Adrenal gland (tissue), 12 donors: ENCODE data around the gene PHACTR2. TPM values are rescaled to one million over a fixed set of nuclear protein-coding genes. Genes with fewer than 3 reads are reported as not detected.
A peak's percentile ranks its signal among the peaks of the same experiment; 100 is the strongest.

Experiments used
- DNase-seq, 7 donors: peaks; one replicate each; pipeline ENCODE4 v3.0.0-alpha.2; 2019 to 2020
- H3K27ac ChIP-seq, 5 donors: fragments of 200-600 bp; sonication (generic) in 4 of 5; 1 replicate in 3 of 5; 2 replicates in 2 of 5; pipeline versions ENCODE4 v1.5.1 to v1.8.0; 2016 to 2020; ENCODE audit warnings: mild to moderate bottlenecking in 1 of 5
- H3K27me3 ChIP-seq: fragments of 200-600 bp; 2 replicates; pipeline ENCODE4 v1.8.0; 2021
- H3K36me3 ChIP-seq, 2 donors: fragments of 200-600 bp; replicated peaks in 1 of 2; 1 replicate in 1 of 2; 2 replicates in 1 of 2; pipeline versions ENCODE4 v1.5.1 to v1.8.0; 2018 to 2022
- H3K4me1 ChIP-seq, 2 donors: fragments of 200-600 bp; replicated peaks in 1 of 2; 1 replicate in 1 of 2; 2 replicates in 1 of 2; pipeline versions ENCODE4 v1.5.1 to v1.8.0; 2018 to 2021
- H3K4me3 ChIP-seq, 4 donors: fragments of 200-600 bp; sonication (generic) in 3 of 4; one replicate each; pipeline ENCODE4 v1.5.1; 2016 to 2018
- H3K9me3 ChIP-seq, 3 donors: fragments of 200-600 bp; sonication (generic) in 1 of 3; replicated peaks in 1 of 3; 1 replicate in 2 of 3; 2 replicates in 1 of 3; pipeline versions ENCODE4 v1.5.1 to v1.8.0; 2016 to 2021
- CTCF ChIP-seq, 6 experiments: fragments of 450-650 bp in 4 of 6; fragments of 200-600 bp in 2 of 6; sonication (generic) in 1 of 6; IDR thresholded peaks; 1 replicate in 5 of 6; 2 replicates in 1 of 6; pipeline versions ENCODE4 v1.5.1 to v1.8.0; 2016 to 2021; ENCODE audit warnings: antibody characterized with exemption in 6 of 6, mild to moderate bottlenecking in 2 of 6, moderate library complexity in 1 of 6
- POLR2A ChIP-seq, 2 donors: fragments of 450-650 bp; IDR thresholded peaks; one replicate each; pipeline ENCODE4 v1.6.1; 2017; ENCODE audit warnings: antibody characterized with exemption in 2 of 2, mild to moderate bottlenecking in 2 of 2, moderate library complexity in 1 of 2
- WGBS, 4 donors: extraction: QIAGEN DNeasy Blood & Tissue Kit in 2 of 4; methylation state at CpG; one replicate each; pipeline versions ENCODE4 v1.1.5 to v1.1.7; 2013 to 2017; 5-methylcytosine and 5-hydroxymethylcytosine counted together
- intact Hi-C, 2 donors: fragments of 100-400 bp; cut with DNase I; formaldehyde crosslinking; loops; one replicate each; pipeline versions ENCODE4 v1.14.1 to v1.15.0; 2022 to 2023
- polyA plus RNA-seq, 3 donors: library from polyadenylated mRNA; stranded (reverse); fragments of 200-250 nt in 2 of 3; fragments of 350-450 nt in 1 of 3; fragmentation: Illumina TruSeq in 1 of 3; extraction: RNeasy Lipid Tissue Mini Kit (QIAGEN cat#74804) in 1 of 3; gene quantifications; one replicate each; pipeline ENCODE4 v1.2.3, GENCODE V29; 2013 to 2014
- total RNA-seq, 9 donors: library from RNA; depleted of rRNA in 4 of 9; stranded (reverse); fragments of >200 nt in 4 of 9; fragments of 120-200 nt in 1 of 9; fragmentation: NEBNext Ultra II Directional in 1 of 9; extraction: Animal tissue kit (Norgen Biotek cat#: 25700) in 1 of 9; gene quantifications; one replicate each; pipeline versions ENCODE4 v1.1.0 to v1.2.4, GENCODE V29; 2013 to 2023
- donor health status: healthy with polysubstance abuse.
- donor health status: Bipolar disorder and iron deficiency.
- donor health status: DM: yes; HTN: yes; CAD: no.
- donor health status: DM: no; HTN: no; CAD: no.
- donor health status: DM: no; HTN: no; CAD: no.
- donor health status: DM: yes; HTN: yes; CAD: no.

Gene PHACTR2
- total and polyA plus RNA-seq, 12 donors, result 12.1 to 315 (median 227) TPM

GRCh38 chr6:143757346-143757832 is 79.6 kb downstream of the PHACTR2 start:
- Histone ChIP-seq H3K4me3 (no peak overlapping the region), H3K27ac (no peak overlapping the region), H3K9me3 (no peaks in the 10 kb centered on the region), H3K36me3 (peaks cover 0 to 3% of the 10 kb centered on the region in 2 donors), H3K4me1 (peaks cover 26 to 34% of the 10 kb centered on the region in 2 donors), H3K27me3 (no peaks in the 10 kb centered on the region)
- 96 to 99% (median 97%) methylated on average over 5 of the region's 5 CpGs for WGBS, 4 donors
- DNase-seq, result no peak
- TF ChIP-seq POLR2A (IDR thresholded peaks at IDR 0.05) (no peak), CTCF (IDR thresholded peaks at IDR 0.05) (no peak)
- intact Hi-C loops, result no loop called here

- H3K27ac ChIP-seq, result no peak overlapping the region
- DNase-seq, result no peak
- TF ChIP-seq CTCF (IDR thresholded peaks at IDR 0.05), result no peak
- TF ChIP-seq POLR2A (IDR thresholded peaks at IDR 0.05), result no peak
- intact Hi-C loops, result no loop called here
- no peaks in the 10 kb centered on the region for H3K27me3 ChIP-seq
- no peaks in the 10 kb centered on the region for H3K9me3 ChIP-seq
- no peak overlapping the region for H3K4me3 ChIP-seq
- peaks cover 0 to 3% of the 10 kb centered on the region in 2 donors for H3K36me3 ChIP-seq
- H3K4me1 ChIP-seq, result peaks cover 19 to 31% of the 10 kb centered on the region in 2 donors
These were observed 80.8 kb downstream of the PHACTR2 start for GRCh38 chr6:143758551-143758950.

- H3K36me3 ChIP-seq, result peaks cover 0 to 3% of the 10 kb centered on the region in 2 donors
- H3K27me3 ChIP-seq, result no peaks in the 10 kb centered on the region
- H3K27ac ChIP-seq, result peak overlapping the region in 2 of 5 donors; percentile 22 to 42
- DNase-seq, result no peak
- H3K4me3 ChIP-seq, result no peak overlapping the region
- H3K9me3 ChIP-seq, result no peaks in the 10 kb centered on the region
- intact Hi-C loops, result no loop called here
- peaks cover 13 to 26% of the 10 kb centered on the region in 2 donors for H3K4me1 ChIP-seq
- TF ChIP-seq POLR2A (IDR thresholded peaks at IDR 0.05) (no peak), CTCF (IDR thresholded peaks at IDR 0.05) (no peak)
- 58 to 72% (median 62%) methylated on average over 3 of the region's 3 CpGs for WGBS, 4 donors
These were observed 81.9 kb downstream of the PHACTR2 start for GRCh38 chr6:143759666-143760065.

GRCh38 chr6:143761074-143761473 is 83.3 kb downstream of the PHACTR2 start:
- H3K4me3 ChIP-seq, result no peak overlapping the region
- no peak for DNase-seq
- H3K27ac ChIP-seq, result no peak overlapping the region
- intact Hi-C loops, result no loop called here
- peaks cover 0 to 13% of the 10 kb centered on the region in 2 donors for H3K36me3 ChIP-seq
- no peak for TF ChIP-seq CTCF (IDR thresholded peaks at IDR 0.05)
- no peak for TF ChIP-seq POLR2A (IDR thresholded peaks at IDR 0.05)
- peaks cover under 1 to 11% of the 10 kb centered on the region in 2 donors for H3K4me1 ChIP-seq
- no peaks in the 10 kb centered on the region for H3K9me3 ChIP-seq
- H3K27me3 ChIP-seq, result no peaks in the 10 kb centered on the region
